Stimulated activated CD4-positive, alpha-beta T cell treated with anti-CD3 and anti-CD28 coated beads, Interleukin-1b, Interleukin-23, amount 100 ng/mL, for 24 hours (primary cell): Measurements from ENCODE around the gene ITGB7.

ENCODE experiments used
- DNase-seq, 4 experiments: peaks; one replicate each; pipeline ENCODE4 v3.0.0-alpha.2; 2020; ENCODE audit warnings: low read depth in 4 of 4, low spot score in 1 of 4

Gene ITGB7, protein sequence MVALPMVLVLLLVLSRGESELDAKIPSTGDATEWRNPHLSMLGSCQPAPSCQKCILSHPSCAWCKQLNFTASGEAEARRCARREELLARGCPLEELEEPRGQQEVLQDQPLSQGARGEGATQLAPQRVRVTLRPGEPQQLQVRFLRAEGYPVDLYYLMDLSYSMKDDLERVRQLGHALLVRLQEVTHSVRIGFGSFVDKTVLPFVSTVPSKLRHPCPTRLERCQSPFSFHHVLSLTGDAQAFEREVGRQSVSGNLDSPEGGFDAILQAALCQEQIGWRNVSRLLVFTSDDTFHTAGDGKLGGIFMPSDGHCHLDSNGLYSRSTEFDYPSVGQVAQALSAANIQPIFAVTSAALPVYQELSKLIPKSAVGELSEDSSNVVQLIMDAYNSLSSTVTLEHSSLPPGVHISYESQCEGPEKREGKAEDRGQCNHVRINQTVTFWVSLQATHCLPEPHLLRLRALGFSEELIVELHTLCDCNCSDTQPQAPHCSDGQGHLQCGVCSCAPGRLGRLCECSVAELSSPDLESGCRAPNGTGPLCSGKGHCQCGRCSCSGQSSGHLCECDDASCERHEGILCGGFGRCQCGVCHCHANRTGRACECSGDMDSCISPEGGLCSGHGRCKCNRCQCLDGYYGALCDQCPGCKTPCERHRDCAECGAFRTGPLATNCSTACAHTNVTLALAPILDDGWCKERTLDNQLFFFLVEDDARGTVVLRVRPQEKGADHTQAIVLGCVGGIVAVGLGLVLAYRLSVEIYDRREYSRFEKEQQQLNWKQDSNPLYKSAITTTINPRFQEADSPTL

DNA sequence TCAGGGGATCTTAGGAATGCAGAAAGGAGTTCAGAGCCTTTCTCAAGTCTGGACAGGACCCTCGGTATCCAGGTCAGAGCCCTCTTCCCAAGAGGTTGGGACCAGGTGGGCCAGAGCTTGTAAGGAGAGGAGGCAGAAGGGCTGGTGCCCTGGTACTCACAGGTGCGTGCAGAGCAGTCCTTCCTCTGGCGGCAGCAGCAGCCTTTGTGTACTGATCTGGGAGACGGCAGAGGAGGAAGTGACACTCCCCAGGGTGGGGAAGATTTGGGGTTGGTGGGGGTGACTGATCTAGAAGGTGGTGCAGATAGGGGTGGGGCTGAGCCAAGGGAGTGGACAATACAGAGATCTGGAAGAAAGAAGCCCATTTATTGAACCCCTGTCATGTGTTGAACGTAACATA, at the start of gene ITGB7:
ITGB7 (minus strand) TSS at position 210 of the 400 bp plus-strand sequence. CDS start 6,808 bp downstream, outside the sequence.
- peak in 1 of 4 experiments; percentile 40 for DNase-seq

DNA sequence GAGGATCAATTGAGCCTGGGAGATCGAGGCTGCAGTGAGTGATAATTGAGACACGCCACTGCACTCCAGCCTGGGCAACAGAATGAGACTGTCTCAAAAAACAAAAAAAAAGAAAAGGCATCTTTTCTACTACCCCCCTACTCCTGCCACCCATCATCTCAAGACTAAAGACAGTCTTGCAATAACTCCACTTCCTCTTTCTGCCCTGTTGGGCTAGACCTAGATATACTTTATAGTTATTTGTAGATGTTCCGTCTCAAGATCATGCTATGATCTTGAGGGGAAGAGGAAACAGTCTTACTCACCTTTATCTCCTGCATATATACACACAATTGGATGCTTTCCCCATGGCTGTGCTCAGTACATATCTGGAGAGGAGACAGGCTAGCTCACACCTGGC, 48.9 kb upstream of the ITGB7 start:
- DNase-seq = no peak

DNA sequence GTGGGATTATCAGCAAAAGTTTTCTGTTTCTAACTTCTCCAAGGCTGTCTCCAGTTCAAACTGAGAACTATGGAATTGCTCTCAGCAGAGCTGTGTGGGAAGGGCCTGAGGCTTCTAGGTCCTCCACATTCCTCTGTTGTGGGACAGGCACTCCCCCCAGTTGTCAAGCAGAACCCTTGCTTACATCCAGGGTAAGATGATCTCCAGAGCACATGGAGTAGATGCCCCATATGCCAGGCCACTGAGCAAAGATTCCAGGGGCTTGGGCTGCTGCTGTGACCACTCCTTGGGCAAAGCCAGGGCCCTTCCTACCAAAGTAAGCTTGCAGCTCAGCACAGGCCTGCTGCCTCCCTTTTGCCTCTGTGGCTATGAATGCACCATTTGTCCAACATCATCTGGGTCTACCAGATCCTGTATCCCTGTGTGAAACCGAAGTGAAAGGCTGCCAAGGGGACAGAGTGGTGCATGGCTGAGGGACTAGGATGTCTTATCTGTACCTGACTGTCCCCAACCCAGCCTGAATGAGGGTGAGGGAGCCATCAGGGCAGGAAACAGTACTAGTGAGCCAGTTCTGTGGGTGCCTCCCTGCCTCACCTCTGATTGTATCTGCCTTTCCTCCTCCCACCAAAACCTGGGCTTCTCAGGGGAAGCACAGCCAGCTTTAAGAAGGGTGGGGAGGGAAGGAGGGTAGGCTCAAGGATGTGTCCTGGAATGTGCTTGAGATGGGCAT, 47.9 kb upstream of the ITGB7 start:
- no peak for DNase-seq

DNA sequence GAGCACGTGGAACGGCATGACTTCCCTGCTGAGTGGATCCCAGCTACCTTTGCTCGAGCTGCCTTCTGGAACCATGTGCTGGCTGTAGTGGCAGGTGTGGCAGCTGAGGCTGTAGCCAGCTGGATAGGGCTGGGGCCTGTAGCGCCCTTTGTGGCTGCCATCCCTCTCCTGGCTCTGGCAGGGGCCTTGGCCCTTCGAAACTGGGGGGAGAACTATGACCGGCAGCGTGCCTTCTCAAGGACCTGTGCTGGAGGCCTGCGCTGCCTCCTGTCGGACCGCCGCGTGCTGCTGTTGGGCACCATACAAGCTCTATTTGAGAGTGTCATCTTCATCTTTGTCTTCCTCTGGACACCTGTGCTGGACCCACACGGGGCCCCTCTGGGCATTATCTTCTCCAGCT, 46.2 kb upstream of the ITGB7 start:
- no peak for DNase-seq

DNA sequence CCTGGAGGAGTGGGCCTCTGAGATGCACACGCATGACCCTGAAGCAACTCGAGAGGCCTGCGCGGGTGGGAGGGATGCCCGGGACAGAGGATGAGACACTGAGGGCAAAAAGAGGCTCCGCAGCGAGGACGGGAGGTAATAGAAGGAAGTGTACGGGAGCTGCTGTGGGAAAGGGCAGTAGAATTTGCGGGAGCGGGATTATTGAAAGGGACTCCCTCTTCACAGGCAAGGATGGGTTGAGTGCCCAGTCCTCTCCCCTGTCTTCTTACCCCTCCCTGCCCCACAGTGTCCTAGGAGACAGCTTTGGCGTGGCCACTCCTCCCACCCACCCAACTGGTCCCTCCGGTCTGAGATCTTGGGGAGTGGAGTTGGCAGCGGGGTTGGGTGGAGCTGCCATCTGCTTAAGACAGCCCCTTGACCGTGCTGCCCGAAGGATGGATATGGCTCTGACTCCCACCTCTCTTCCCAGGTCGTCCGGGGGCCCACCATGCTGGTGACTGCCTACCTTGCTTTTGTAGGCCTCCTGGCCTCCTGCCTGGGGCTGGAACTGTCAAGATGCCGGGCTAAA, 45.4 kb upstream of the ITGB7 start:
- DNase-seq = no peak

DNA sequence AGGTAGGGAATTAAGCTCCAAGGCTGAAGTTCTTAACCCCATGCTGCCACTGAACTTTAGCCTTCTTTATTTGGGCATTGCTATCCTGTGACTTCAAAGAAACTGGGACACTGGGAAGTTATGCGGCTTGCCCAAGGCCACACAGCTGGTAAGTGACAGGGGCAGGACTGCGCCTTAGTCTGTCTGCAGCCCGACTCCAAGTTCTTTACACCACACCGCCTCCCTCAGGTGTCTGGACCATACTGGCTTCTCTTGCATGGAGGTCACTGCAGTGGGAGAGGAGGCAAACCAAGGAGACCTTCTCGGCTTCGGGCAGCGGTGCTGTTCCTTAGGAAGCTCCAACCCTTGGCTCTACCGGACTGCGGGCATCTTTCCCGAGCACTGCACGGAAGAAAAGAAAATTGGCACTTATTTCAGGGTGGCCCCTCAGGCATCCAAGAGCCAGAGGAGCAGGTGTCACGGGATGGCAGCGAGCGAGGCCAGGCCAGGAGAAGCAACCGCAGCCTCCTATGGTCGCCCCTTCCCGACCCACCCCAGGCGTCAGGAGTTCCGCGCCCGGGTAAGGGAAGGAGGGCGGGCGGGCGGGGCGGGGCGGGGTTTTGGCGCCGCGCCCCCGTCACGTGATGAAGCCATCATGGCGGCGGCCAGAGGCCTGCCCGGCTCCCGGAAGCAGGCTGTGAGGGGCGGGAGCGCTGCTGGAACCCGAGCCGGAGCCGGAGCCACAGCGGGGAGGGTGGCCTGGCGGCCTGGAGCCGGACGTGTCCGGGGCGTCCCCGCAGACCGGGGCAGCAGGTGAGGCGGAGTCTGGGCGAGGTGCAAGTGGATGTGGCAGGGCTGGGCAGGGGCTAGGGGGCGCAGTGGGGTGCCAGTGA, 44.7 kb upstream of the ITGB7 start:
- DNase-seq = peak in 3 of 4 experiments; percentile 42 to 60 (median 54)

DNA sequence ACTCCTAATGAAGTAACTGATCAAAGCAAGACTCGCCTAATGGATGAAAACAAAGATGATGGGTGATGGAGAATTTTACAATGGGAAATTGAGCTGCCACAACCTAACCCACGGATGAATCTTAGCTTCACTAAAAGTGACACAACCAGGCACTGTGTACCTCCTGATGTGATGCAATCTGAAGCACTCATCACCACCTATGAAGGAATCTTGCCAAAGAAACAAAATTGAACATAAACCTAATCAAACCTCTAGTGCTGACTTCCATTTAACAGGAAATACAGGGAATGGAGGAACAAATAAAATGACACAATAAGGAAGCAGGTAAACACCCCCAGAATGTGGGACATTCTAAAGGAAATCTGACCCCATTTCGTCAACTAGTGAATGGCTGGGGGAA, 38.2 kb upstream of the ITGB7 start:
- DNase-seq = no peak

DNA sequence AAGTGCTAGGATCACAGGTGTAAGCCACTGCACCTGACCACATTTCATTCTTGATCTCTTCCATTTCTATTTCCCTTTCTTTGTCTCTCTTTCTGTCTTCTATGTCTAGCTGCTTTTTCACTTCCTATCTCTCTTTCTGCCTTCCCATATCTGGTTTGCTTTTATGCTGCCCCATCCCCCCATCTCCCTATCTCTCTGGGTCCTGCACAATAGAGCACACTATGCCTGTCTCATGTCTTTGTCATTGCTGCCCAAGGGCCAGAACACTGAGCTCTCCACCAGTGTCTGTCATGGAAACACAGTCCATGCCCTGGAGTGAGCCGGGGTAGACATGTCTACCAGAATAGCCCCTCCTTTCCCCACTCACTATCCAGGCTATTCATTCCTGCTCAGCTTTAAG, 37.3 kb upstream of the ITGB7 start:
- DNase-seq = no peak

DNA sequence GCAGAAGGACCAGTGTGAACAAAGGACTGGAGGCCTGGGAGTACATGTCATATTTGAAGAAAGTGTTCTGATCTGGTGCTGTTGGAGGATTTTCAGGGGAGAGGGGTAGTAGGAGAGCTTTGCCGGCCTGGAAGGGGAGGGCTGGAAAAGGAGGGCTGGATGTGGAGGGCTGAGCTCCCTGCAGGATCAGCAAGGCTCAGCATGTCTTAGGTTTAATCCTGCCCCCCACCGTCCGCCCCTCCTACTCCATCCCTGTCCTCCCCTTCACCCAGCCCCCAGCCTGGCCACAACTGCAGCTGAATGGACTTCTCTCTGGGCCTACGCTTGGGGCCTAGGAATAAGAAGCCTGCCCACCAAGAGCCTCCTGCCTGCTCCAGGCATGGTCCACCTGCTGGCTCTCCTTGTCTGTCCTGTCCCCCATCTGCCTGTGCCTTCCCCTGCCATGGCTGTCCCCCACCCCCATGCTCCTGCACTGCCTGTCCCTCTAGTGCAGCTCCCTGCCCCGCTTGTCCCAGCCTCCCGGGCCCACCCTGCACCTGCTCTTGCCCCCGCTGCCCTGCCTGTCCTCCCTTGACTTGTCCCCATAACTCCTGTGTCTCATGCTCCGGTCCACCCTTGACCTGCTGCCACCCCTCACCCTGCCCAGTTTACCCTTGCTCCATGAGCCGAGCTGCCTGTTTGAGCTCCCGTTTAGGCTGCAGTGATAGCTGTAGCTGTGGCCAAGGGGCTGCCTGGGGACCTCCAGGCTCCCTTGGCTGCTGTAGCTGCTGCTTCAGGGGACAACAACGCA, 34.8 kb upstream of the ITGB7 start:
- no peak for DNase-seq

DNA sequence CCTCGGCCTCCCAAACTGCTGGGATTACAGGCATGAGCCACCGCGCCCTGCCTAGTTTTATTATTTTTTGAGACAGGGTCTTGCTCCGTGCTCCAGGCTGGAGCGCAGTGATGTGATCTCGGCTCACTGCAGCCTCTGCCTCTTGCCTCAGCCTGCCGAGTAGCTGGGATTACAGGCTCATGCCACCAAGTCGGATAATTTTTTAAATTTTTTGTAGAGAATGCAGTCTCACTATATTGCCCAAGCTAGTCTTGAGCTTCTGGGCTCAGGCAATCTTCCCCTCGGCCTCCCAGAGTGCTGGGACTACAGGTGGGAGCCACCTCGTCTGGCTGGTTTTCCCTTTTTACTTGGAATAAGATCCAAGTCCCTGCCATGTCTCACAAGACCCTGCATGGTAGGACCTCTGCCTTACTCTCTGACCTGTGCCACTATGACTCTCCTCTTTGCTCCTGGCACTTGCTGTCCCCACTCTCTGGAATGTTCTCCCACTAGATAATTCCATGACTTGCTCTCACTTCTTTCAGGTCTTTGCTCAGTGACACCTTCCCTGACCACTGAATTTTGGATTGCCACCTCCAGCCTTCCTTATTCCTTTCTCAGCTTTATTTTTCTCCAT, 32.7 kb upstream of the ITGB7 start:
- no peak for DNase-seq

DNA sequence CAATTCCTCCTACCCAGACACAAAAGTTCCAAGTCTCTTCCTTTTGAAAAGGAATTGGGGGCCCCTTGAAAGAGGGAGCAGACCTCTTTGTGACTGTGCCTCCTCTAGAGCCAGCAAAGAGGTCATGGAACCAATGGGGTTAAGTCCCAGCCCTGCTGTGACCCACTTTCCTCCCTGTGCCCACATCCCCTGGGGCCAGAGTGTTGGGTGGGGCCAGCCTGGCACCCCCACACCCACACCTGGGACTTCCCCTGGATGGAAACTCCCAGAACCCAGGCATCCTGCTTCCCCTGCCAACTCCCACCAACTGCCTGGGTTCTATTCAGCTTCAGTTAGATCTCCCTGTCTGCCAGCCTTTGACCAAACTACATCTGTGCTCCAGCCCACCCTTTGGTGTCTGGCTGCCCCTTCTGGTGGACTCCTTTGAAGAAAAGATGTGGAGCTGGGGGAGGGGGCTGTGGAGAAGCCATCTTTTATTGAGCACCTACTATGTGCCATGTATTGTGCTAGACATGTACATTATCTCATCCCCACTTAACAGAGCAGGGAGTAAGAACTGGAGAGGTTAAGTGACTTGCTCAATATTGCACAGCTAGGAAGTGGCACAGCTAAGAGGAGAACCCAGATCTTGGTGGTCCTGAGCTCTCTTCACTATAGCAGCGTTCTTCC, 29.5 kb upstream of the ITGB7 start:
- no peak for DNase-seq

DNA sequence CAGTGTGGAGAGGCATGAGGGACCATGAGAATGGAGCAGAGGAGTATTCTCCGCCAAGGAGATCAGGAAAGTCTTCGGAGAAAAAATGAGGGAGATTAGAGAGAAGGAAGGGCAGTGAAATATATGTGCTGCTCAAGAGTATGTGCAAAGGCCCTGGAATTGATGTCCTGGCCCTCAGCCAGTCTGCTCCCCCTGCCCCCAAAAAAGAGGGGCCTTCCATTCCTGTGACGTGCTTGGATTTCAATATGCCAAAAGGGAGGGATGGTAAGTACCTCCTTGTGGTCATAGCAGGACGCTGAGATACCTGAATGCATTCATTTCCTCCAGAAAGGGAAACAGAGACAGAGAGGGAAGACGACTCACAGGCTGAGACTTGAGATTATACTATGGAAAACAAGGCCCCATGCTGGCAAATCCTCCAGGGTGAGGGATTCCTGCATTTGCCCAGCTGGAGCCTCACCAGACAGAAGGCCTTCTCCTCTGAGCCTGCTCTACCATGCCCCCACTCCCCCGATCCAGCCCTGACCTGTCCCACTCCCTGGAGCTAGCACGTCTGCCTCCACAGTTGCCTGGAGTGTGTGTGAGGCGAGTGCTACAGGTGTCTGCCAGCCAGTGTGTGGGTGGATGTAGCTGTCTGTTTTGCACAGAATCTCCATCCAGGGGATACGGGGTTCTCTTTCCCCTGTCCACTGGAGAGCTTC, 28.8 kb upstream of the ITGB7 start:
- DNase-seq = no peak

DNA sequence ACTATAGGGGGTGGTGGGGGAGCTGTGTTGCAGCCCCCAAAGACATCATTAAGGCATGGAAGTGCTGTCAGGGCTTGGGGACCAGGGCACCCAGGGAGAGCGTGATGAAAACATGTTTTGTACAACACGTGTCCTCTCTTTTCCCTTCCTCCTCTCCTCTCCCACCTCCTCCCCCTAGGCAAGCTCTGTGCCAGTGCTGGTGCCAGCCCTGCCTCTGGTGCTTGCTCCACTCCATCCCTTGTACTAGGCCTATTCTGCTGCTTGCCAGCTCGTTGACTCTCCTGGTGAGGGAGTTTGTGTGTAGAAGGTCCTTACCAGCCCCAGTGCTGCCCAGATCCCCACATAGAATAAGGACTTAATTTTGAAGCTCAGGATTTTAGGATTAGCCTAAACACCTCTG, 28.1 kb upstream of the ITGB7 start:
- DNase-seq = no peak

DNA sequence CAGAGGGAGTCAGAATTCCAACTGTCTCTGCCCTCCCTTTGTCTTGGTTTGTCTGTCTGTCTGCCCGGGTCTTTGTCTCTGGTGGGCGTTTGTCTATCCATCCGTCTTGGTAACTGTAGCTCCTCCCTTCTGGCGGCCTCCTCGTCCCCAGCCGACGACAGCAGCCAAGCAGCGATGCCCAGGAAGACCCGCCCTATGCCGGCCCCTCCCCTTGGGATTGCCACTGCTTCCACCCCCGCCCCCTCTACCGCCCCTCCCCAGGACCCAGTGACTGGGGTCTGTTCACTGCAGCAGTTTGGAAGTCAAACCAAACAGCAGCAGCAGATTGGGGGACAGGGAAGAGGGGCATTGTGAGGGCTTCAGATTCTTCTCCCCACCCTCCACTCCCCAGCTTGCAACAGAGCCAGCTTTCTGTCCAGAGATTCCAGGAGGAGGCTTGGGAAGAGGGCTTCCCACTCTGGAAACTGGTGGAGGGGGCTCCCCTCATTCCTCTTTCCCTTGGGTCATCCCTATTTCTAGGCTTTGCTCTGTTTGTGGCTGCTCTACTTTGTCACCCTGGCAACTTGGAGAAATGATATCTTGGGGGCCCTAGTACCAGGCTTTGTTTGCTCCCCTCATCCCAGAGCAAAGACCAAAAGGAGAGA, 27.3 kb upstream of the ITGB7 start:
- DNase-seq = no peak

DNA sequence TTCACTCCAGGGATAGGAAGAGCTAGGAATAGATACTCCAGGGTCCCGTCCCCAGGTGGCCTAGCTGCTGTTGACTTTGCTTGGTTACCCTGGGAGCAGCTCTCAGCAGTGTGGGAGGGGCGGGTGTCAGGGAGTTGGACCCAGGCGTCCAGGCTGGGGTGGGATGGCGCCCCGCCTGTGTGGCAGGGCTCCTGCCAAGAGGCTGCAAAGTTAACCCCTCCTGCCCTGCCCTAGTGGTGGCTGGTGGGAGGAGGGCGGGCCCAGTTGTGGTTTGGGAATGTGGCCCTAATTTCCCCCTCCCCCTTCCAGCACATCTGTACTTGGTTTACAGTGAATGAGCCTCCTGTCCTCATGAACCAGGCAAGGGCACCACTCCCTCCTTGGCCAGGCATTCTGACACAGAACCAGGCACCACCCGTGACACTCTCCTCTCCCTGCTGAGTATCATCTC, 26.6 kb upstream of the ITGB7 start:
- DNase-seq = no peak

DNA sequence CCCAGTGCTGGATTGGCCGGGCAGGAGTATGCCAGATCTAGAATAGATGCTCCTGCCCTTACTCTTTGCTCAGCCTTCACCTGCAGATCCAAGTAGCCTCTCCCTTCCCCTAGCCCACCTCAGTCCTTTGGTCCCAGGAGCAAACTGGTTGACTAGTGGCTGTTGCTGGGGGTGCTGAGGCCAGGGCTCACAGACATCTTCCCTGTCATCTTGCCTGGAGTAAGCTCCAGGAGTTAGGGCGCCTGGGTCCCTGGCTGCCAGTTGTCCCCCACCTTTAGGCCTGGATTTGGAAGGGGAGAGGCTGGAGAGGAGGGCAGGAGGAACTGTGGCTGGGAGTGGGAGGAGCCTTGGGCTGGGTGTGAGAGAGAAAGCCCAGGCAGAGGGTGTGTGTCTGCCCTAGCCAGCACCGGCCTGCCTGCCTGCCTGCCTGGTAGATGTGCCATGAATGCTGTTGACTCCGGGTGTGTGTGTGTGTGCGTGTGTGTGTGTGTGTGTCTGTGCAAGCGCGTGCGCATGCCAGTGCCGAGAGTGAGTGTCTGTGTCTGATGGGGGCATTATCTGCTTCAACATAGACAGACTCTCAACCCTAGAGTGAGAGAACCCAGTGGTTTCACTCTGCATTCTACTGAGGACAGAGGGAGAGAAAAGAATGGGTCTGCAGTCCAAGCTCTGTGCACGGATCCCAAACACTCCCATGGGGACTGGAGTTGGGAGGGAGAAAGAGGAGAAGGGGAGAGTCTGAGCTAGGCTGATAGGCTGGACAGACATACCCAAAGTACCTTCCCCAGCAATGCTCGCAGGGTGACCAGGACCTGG, 25.8 kb upstream of the ITGB7 start:
- no peak for DNase-seq
